ENCODE data around the gene ZNF831. TPM values are rescaled to one million over a fixed set of nuclear protein-coding genes. Genes with fewer than 3 reads are reported as not detected.

Gene ZNF831
- polyA plus RNA-seq, 1 of the 3 experiments (the other 2 are of a cell fraction), result not detected

DNA sequence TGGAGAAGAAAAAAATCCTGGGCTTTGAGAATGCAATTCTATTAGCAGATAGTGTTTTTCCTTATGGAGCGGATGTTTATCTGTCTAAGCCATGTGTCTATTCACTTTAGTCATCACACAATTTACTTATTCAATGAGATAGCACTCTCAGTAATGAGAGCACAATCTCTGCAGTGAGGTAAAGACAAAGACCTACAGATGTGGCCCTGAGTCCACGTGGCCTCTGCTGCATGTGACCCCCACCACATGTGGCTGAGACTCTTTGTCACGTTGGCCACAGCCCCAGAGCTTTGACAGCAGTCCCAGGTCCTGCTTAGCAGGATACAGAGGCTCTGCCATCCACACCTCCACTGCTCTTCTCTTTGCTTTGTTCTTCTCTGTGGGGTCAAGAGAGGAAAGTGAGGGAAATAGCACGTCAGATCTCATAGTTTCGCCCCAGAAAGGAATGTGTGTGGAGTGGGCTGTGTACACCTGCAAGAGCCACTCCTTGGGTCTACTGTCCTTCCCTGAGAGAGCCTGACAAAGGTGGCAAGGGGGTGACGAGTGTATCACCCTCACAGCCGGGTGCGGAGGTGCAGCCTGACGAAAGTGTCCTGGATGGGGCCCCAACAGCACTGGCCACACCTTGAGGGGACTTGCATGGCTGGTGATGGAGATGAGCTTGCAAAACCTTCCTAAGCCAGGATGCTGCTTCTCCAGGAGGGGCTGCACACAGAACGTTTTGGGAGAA lies 40.7 kb downstream of the ZNF831 start:
- WGBS (ENCODE audit: low lambda C conversion rate), result 43% methylated on average over 9 of the region's 10 CpGs
- Histone ChIP-seq H4K20me1 (ENCODE audit: insufficient read depth) (no peaks in the 10 kb centered on the region), H3K4me1 (ENCODE audit: control insufficient read depth in 1 of 2, insufficient read depth in 2 of 2, low read depth in 1 of 2, low read length in 1 of 2) (peaks cover 0 to 4% of the 10 kb centered on the region in 2 experiments; a peak in 1 of 4 replicates), H3K79me2 (ENCODE audit: insufficient read depth) (no peaks in the 10 kb centered on the region), H3K36me3 (replicated peaks in 1 of 2; ENCODE audit: control insufficient read depth in 1 of 2, insufficient read depth in 2 of 2, low read length in 1 of 2) (no peaks in the 10 kb centered on the region), H3K27me3 (ENCODE audit: insufficient read depth) (peaks cover 4% of the 10 kb centered on the region; the same call in 1 of the 2 replicates), H3F3A (replicated peaks; ENCODE audit: insufficient read depth) (no peaks in the 10 kb centered on the region), H3K27ac (ENCODE audit: low read depth in 2 of 2, low read length in 1 of 2) (no peak overlapping the region), H3K4me3 (ENCODE audit: low read depth in 2 of 2, low read length in 1 of 2) (no peak overlapping the region), H3K9me2 (no peaks in the 10 kb centered on the region), H3K4me2 (no peak overlapping the region), H3K9ac (no peak overlapping the region), H2AFZ (ENCODE audit: low read depth) (no peak overlapping the region), H3K9me3 (no peaks in the 10 kb centered on the region)
- no peak for TF ChIP-seq GATA2 (CRISPR knock-in tag; IDR thresholded peaks at IDR 0.05)
- TF ChIP-seq GABPA (IDR thresholded peaks at IDR 0.05; ENCODE audit: low read depth), result no peak
- TF ChIP-seq RAD21 (IDR thresholded peaks at IDR 0.05; ENCODE audit: low read length), result no peak
- no peak for TF ChIP-seq JUND (IDR thresholded peaks at IDR 0.05)
- TF ChIP-seq NRF1 (IDR thresholded peaks at IDR 0.05; ENCODE audit: low read depth, low read length), result no peak
- no peak for TF ChIP-seq POLR2AphosphoS5 (IDR thresholded peaks at IDR 0.05; ENCODE audit: low read depth, low read length)
- TF ChIP-seq RXRA (IDR thresholded peaks at IDR 0.05; ENCODE audit: borderline replicate concordance, low read depth), result no peak
- TF ChIP-seq RCOR1 (IDR thresholded peaks at IDR 0.05; ENCODE audit: low read length), result no peak
- POLR2A ChIA-PET, result no interaction called here
- no peak for DNase-seq
- CTCF ChIA-PET, result interaction anchor here (1.0 to 4.4 kb wide), 2 partner anchors 18 to 26 kb away, joined by 4 to 24 read pairs; no protein-coding TSS in a partner anchor

GRCh38 chr20:59205044-59205443 lies 41.4 kb downstream of the ZNF831 start:
- no peaks in the 10 kb centered on the region for H3K9me3 ChIP-seq
- no peaks in the 10 kb centered on the region for H4K20me1 ChIP-seq (ENCODE audit: insufficient read depth)
- H3K4me3 ChIP-seq (ENCODE audit: low read depth in 2 of 2, low read length in 1 of 2), result no peak overlapping the region
- H3K79me2 ChIP-seq (ENCODE audit: insufficient read depth), result no peaks in the 10 kb centered on the region
- no peaks in the 10 kb centered on the region for H3F3A ChIP-seq (replicated peaks; ENCODE audit: insufficient read depth)
- H3K4me2 ChIP-seq, result no peak overlapping the region
- H3K27ac ChIP-seq (ENCODE audit: low read depth in 2 of 2, low read length in 1 of 2), result no peak overlapping the region
- no peaks in the 10 kb centered on the region for H3K9me2 ChIP-seq
- no peak overlapping the region for H3K9ac ChIP-seq
- ChIA-PET POLR2A (no interaction called here), CTCF (interaction anchor here (0.8 to 4.4 kb wide), 4 partner anchors 17 to 199 kb away, joined by 3 to 24 read pairs (median 4); no protein-coding TSS in a partner anchor)
- H3K4me1 ChIP-seq (ENCODE audit: control insufficient read depth in 1 of 2, insufficient read depth in 2 of 2, low read depth in 1 of 2, low read length in 1 of 2), result peaks cover 0 to 4% of the 10 kb centered on the region in 2 experiments; a peak in 1 of 4 replicates
- WGBS (ENCODE audit: low lambda C conversion rate), result 78% methylated on average over 6 of the region's 6 CpGs
- H2AFZ ChIP-seq (ENCODE audit: low read depth), result no peak overlapping the region
- no peak for DNase-seq
- no peaks in the 10 kb centered on the region for H3K36me3 ChIP-seq (replicated peaks in 1 of 2; ENCODE audit: control insufficient read depth in 1 of 2, insufficient read depth in 2 of 2, low read length in 1 of 2)
- TF ChIP-seq SIN3A (IDR thresholded peaks at IDR 0.05; ENCODE audit: borderline replicate concordance, low read depth, low read length), result no peak
- TF ChIP-seq SMC3 (IDR thresholded peaks at IDR 0.05; ENCODE audit: low read depth, low read length), result no peak
- TF ChIP-seq NRF1 (IDR thresholded peaks at IDR 0.05; ENCODE audit: low read depth, low read length), result no peak
- TF ChIP-seq GABPA (IDR thresholded peaks at IDR 0.05; ENCODE audit: low read depth), result no peak
- TF ChIP-seq MXI1 (IDR thresholded peaks at IDR 0.05; ENCODE audit: low read depth, low read length), result no peak
- TF ChIP-seq, protein P1, sequence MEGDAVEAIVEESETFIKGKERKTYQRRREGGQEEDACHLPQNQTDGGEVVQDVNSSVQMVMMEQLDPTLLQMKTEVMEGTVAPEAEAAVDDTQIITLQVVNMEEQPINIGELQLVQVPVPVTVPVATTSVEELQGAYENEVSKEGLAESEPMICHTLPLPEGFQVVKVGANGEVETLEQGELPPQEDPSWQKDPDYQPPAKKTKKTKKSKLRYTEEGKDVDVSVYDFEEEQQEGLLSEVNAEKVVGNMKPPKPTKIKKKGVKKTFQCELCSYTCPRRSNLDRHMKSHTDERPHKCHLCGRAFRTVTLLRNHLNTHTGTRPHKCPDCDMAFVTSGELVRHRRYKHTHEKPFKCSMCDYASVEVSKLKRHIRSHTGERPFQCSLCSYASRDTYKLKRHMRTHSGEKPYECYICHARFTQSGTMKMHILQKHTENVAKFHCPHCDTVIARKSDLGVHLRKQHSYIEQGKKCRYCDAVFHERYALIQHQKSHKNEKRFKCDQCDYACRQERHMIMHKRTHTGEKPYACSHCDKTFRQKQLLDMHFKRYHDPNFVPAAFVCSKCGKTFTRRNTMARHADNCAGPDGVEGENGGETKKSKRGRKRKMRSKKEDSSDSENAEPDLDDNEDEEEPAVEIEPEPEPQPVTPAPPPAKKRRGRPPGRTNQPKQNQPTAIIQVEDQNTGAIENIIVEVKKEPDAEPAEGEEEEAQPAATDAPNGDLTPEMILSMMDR (IDR thresholded peaks at IDR 0.05), result no peak
- TF ChIP-seq RXRA (IDR thresholded peaks at IDR 0.05; ENCODE audit: borderline replicate concordance, low read depth), result no peak
- H3K27me3 ChIP-seq (ENCODE audit: insufficient read depth), result peaks cover 4% of the 10 kb centered on the region; the same call in 1 of the 2 replicates
